K562 (cell line): ENCODE measurements around the gene SOX4. TPM values are rescaled to one million over a fixed set of nuclear protein-coding genes. Genes with fewer than 3 reads are reported as not detected.

Experiments
- ATAC-seq: fragments of 200-7000 bp; cut with Tn5 transposase; 3 replicates; pipeline ENCODE4 v1.9.1; 2020; ENCODE audit warnings: moderate library complexity
- BruUV-seq: library from RNA; stranded (reverse); fragments of 400-500 nt; replicated peaks from 2 replicates; lab custom pipeline; 2021; lab: Mats Ljungman, UMichigan
- CTCF ChIA-PET: fragments of 300-600 bp; formaldehyde crosslinking; extraction: SDS; loops from one replicate; lab custom pipeline; 2021; ENCODE audit warnings: low intra/inter-chr PET ratio; lab: Yijun Ruan, JAX
- POLR2A ChIA-PET: fragments of 300-600, 350-650 bp; sonication (Branson Sonifier 250); formaldehyde crosslinking; extraction: SDS; loops from one replicate; lab custom pipeline; 2021; ENCODE audit warnings: antibody characterized with exemption, inconsistent platforms; lab: Yijun Ruan, JAX
- DNase-seq, 4 experiments: peaks; one replicate each; pipeline versions ENCODE4 v3.0.0 to v3.0.0-alpha.2; 2011 to 2018; ENCODE audit warnings: low spot score in 3 of 4, mixed read lengths in 3 of 4; ENCODE audit errors: extremely low read depth in 1 of 4
- FAIRE-seq: peaks from 2 replicates; lab custom pipeline; 2011; peaks lifted over from hg19 to GRCh38; lab: Jason Lieb, UNC
- H2AFZ ChIP-seq: 2 replicates; pipeline ENCODE4 v1.6.0; 2011; ENCODE audit warnings: low read depth, low read length, control low read depth, inconsistent platforms
- H3K27ac ChIP-seq: fragments of 200-600 bp; 3 replicates; pipeline ENCODE4 v1.8.0; 2011; ENCODE audit warnings: low read depth, mild to moderate bottlenecking, control low read depth, inconsistent platforms, low read length, moderate library complexity, mixed read lengths; ENCODE audit errors: extremely low read depth
- H3K27me3 ChIP-seq, 2 experiments: fragments of 300-600 bp in 1 of 2; 2 replicates in 1 of 2; 3 replicates in 1 of 2; pipeline versions ENCODE4 v1.6.0 to v1.8.0; 2011; ENCODE audit warnings: inconsistent platforms in 2 of 2, low read length in 2 of 2, mild to moderate bottlenecking in 1 of 2, mixed read lengths in 1 of 2, moderate library complexity in 1 of 2; ENCODE audit not compliant: control insufficient read depth in 2 of 2, insufficient read depth in 2 of 2
- H3K36me3 ChIP-seq: fragments of 300-600 bp; 3 replicates; pipeline ENCODE4 v1.8.0; 2011; ENCODE audit warnings: mild to moderate bottlenecking, low read length, inconsistent platforms; ENCODE audit not compliant: control insufficient read depth, insufficient read depth
- H3K4me1 ChIP-seq, 2 experiments: fragments of 200-600 bp in 1 of 2; replicated peaks in 1 of 2; 2 replicates in 1 of 2; 3 replicates in 1 of 2; pipeline versions ENCODE4 v1.5.1 to v1.8.0; 2011; ENCODE audit warnings: inconsistent platforms in 2 of 2, low read length in 2 of 2, mild to moderate bottlenecking in 1 of 2, mixed read lengths in 1 of 2, moderate library complexity in 1 of 2; ENCODE audit not compliant: control insufficient read depth in 2 of 2, insufficient read depth in 2 of 2
- H3K4me2 ChIP-seq: 2 replicates; pipeline ENCODE4 v1.6.1; 2011; ENCODE audit warnings: low read length, control low read depth, inconsistent platforms, mixed read lengths; ENCODE audit not compliant: insufficient read depth
- H3K4me3 ChIP-seq: fragments of 200-600 bp; sonication (generic), shearing (Covaris generic); 2 replicates; pipeline ENCODE4 v1.5.1; 2016; ENCODE audit warnings: control low read depth, inconsistent platforms
- H3K79me2 ChIP-seq: fragments of 200-600 bp; 3 replicates; pipeline ENCODE4 v1.8.0; 2011; ENCODE audit warnings: low read length, inconsistent platforms; ENCODE audit not compliant: control insufficient read depth, insufficient read depth
- H3K9ac ChIP-seq, 2 experiments: 2 replicates each; pipeline versions ENCODE4 v1.6.0 to v1.6.1; 2011; ENCODE audit warnings: low read depth in 2 of 2, low read length in 2 of 2, control low read depth in 1 of 2, inconsistent platforms in 1 of 2, mild to moderate bottlenecking in 1 of 2, mixed read lengths in 1 of 2; ENCODE audit not compliant: insufficient read depth in 1 of 2
- H3K9me1 ChIP-seq: one replicate; pipeline ENCODE4 v1.6.0; 2011; ENCODE audit warnings: inconsistent platforms, mild to moderate bottlenecking, low read length, moderate library complexity; ENCODE audit not compliant: control insufficient read depth, insufficient read depth
- H3K9me3 ChIP-seq: replicated peaks from 2 replicates; pipeline ENCODE4 v1.5.1; 2011; ENCODE audit warnings: low read depth, low read length, inconsistent platforms; ENCODE audit not compliant: control insufficient read depth, insufficient read depth
- H4K20me1 ChIP-seq: replicated peaks from 2 replicates; pipeline ENCODE4 v1.6.1; 2011; ENCODE audit warnings: low read length, inconsistent platforms, mixed read lengths; ENCODE audit not compliant: control insufficient read depth, insufficient read depth
- FOXM1 ChIP-seq, 2 experiments: fragments of 450-650 bp in 1 of 2; sonication (generic) in 1 of 2; formaldehyde crosslinking in 1 of 2; IDR thresholded peaks; 2 replicates each; pipeline versions ENCODE4 v1.6.1 to v1.9.0; 2017 to 2022; ENCODE audit warnings: low read depth in 2 of 2, mild to moderate bottlenecking in 2 of 2, missing genetic modification reagents in 1 of 2, moderate library complexity in 1 of 2
- NFE2 ChIP-seq: IDR thresholded peaks from 2 replicates; pipeline ENCODE4 v1.6.1; 2014; ENCODE audit warnings: antibody characterized with exemption, low read depth
- SPI1 ChIP-seq: IDR thresholded peaks from 2 replicates; pipeline ENCODE4 v1.6.1; 2011; ENCODE audit warnings: low read depth, low read length, control low read depth, borderline replicate concordance
- ZNF57 ChIP-seq: fragments of 450-650 bp; formaldehyde crosslinking; IDR thresholded peaks from 2 replicates; pipeline ENCODE4 v1.4.0; 2020; ENCODE audit warnings: mild to moderate bottlenecking, moderate library complexity
- WGBS: fragments of 100-300 bp; shearing (Covaris generic); methylation state at CpG from one replicate; pipeline ENCODE4 v1.1.6; 2016; ENCODE audit warnings: low coverage, mixed read lengths; ENCODE audit not compliant: insufficient coverage; ENCODE audit errors: missing lambda C conversion rate; 5-methylcytosine and 5-hydroxymethylcytosine counted together
- in situ Hi-C: fragments of 300-500 bp; cut with MboI; formaldehyde crosslinking; loops from 4 replicates; pipeline ENCODE4 v1.15.0; 2018; ENCODE audit warnings: inconsistent platforms, mixed read lengths
- intact Hi-C: fragments of 100-400 bp; cut with micrococcal nuclease; formaldehyde crosslinking; loops from 2 replicates; pipeline ENCODE4 v1.14.2; 2022
- polyA plus RNA-seq, 8 experiments: library from polyadenylated mRNA; depleted of rRNA in 4 of 8; stranded (reverse) in 5 of 8; unstranded in 3 of 8; fragments of >200 nt; fragmentation: Nextera tagmentation in 2 of 8; fragmentation: Illumina TruSeq in 1 of 8; extraction: Ambion mirVana in 2 of 8; extraction: Trizol in 1 of 8; gene quantifications; 2 replicates each; pipeline versions ENCODE4 v1.2.1 to v1.2.3, GENCODE V29; 2011 to 2014; ENCODE audit warnings: inconsistent platforms in 1 of 8, missing spikeins in 1 of 8
- total RNA-seq, 7 experiments: library from RNA; depleted of rRNA in 6 of 7; stranded (reverse); fragments of >200 nt in 6 of 7; fragmentation: Illumina TruSeq in 2 of 7; extraction: Trizol in 2 of 7; gene quantifications; 2 replicates each; pipeline versions ENCODE4 v1.2.1 to v1.2.3, GENCODE V29; 2011 to 2021; ENCODE audit warnings: low replicate concordance in 1 of 7
- TF ChIP-seq, protein P1 (sequence below): fragments of 450-650 bp; IDR thresholded peaks from one replicate; pipeline ENCODE4 v1.6.1; 2018; ENCODE audit warnings: mild to moderate bottlenecking, moderate library complexity; ENCODE audit not compliant: partially characterized antibody

SOX4 gene
- total and polyA plus RNA-seq, 9 of the 15 experiments (the other 6 are each of a cell fraction or from before 2014, with no cell fraction given), result 0.03 to 0.29 (median 0.04) TPM

- Histone ChIP-seq H3K4me2 (no peak overlapping the region), H2AFZ (peak overlapping the region; percentile 8; the same call in 1 of the 2 replicates), H3K4me3 (no peak overlapping the region), H3K4me1 (peaks cover 0 to 8% of the 10 kb centered on the region in 2 experiments; a peak in 2 of 5 replicates), H4K20me1 (no peaks in the 10 kb centered on the region), H3K36me3 (no peaks in the 10 kb centered on the region), H3K27me3 (peaks cover 3 to 15% of the 10 kb centered on the region in 2 experiments; a peak in 3 of 5 replicates), H3K9ac (no peak overlapping the region), H3K9me1 (no peaks in the 10 kb centered on the region), H3K9me3 (no peaks in the 10 kb centered on the region), H3K27ac (no peak overlapping the region), H3K79me2 (no peaks in the 10 kb centered on the region)
- ATAC-seq (no peak), DNase-seq (no peak), FAIRE-seq (no peak)
- no TSS peak for BruUV-seq
- TF ChIP-seq FOXM1 (IDR thresholded peaks at IDR 0.05; ENCODE audit: low read depth), result no peak
- no peak for TF ChIP-seq FOXM1 (CRISPR knock-in tag; IDR thresholded peaks at IDR 0.05; ENCODE audit: low read depth)
- TF ChIP-seq NFE2, result 0 out of 2 replicates have a peak, but pooled peaks have one; percentile 7
- TF ChIP-seq ZNF57, result no peak
- TF ChIP-seq, protein P1, sequence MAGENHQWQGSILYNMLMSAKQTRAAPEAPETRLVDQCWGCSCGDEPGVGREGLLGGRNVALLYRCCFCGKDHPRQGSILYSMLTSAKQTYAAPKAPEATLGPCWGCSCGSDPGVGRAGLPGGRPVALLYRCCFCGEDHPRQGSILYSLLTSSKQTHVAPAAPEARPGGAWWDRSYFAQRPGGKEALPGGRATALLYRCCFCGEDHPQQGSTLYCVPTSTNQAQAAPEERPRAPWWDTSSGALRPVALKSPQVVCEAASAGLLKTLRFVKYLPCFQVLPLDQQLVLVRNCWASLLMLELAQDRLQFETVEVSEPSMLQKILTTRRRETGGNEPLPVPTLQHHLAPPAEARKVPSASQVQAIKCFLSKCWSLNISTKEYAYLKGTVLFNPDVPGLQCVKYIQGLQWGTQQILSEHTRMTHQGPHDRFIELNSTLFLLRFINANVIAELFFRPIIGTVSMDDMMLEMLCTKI, result no peak
- TF ChIP-seq SPI1, result peak; percentile 56; the same call in 1 of the 2 replicates
- ChIA-PET CTCF (no interaction called here), POLR2A (no interaction called here)
- WGBS, result 5% methylated on average over 10 of the region's 10 CpGs
- in situ Hi-C loops (no loop called here), intact Hi-C loops (no loop called here)
These were observed 15.1 kb downstream of the SOX4 start for GRCh38 chr6:21608601-21609000.
